HCT116 (cell line): Measurements from ENCODE around the gene NGFR. TPM values are rescaled to one million over a fixed set of nuclear protein-coding genes. Genes with fewer than 3 reads are reported as not detected.
"Not testable (repeated sequence)": the region's sequence is repeated elsewhere in the genome, so short reads cannot be mapped to it uniquely, and the experiment has no call there.

Experiments used
- ATAC-seq: fragments of 200-7000 bp; cut with Tn5 transposase; 2 replicates; pipeline ENCODE4 v1.9.1; 2020; ENCODE audit warnings: mild to moderate bottlenecking, moderate library complexity
- BruUV-seq: library from RNA; stranded (reverse); fragments of 400-500 nt; replicated peaks from 2 replicates; lab custom pipeline; 2021; lab: Mats Ljungman, UMichigan
- CTCF ChIA-PET: fragments of 300-600 bp; sonication (Branson Sonifier 250); formaldehyde crosslinking; loops from one replicate; lab custom pipeline; 2021; ENCODE audit warnings: antibody characterized with exemption; lab: Charles Lee
- POLR2A ChIA-PET: fragments of 300-600, 350-600 bp; sonication (Branson Sonifier 250); formaldehyde crosslinking; loops from one replicate; lab custom pipeline; 2021; ENCODE audit warnings: antibody characterized with exemption; lab: Charles Lee
- RAD21 ChIA-PET, 2 experiments: fragments of 300-600 bp; sonication (Branson Sonifier 250); formaldehyde crosslinking; loops; one replicate each; lab custom pipeline; 2023; ENCODE audit warnings: low total read pairs in 2 of 2; ENCODE audit not compliant: uncharacterized antibody in 2 of 2, unreplicated experiment in 2 of 2, low non-redundant PET in 1 of 2; lab: Charles Lee
- DNase-seq: peaks from one replicate; pipeline ENCODE4 v3.0.0-alpha.2; 2010; ENCODE audit warnings: low read depth, low spot score
- H2AFZ ChIP-seq: fragments of 200-600 bp; shearing (Covaris generic), sonication (generic); 2 replicates; pipeline ENCODE4 v1.6.1; 2017; ENCODE audit warnings: low read depth, mixed run types, mixed read lengths, antibody characterized with exemption, low read length; ENCODE audit not compliant: poor library complexity, severe bottlenecking
- H3K27ac ChIP-seq: 2 replicates; pipeline ENCODE4 v1.5.1; 2012; ENCODE audit warnings: low read depth, low read length
- H3K27me3 ChIP-seq: fragments of 200-600 bp; sonication (generic); 2 replicates; pipeline ENCODE4 v1.6.1; 2016; ENCODE audit warnings: mixed run types, low read length, mixed read lengths; ENCODE audit not compliant: insufficient read depth
- H3K36me3 ChIP-seq, 2 experiments: fragments of 200-500 bp in 1 of 2; fragments of 200-600 bp in 1 of 2; sonication (Bioruptor generic) in 1 of 2; sonication (generic) in 1 of 2; 2 replicates each; pipeline versions ENCODE4 v1.5.1 to v1.6.1; 2014 to 2016; ENCODE audit warnings: low read length in 2 of 2, inconsistent platforms in 1 of 2, mixed read lengths in 1 of 2, mixed run types in 1 of 2; ENCODE audit not compliant: insufficient read depth in 2 of 2, control insufficient read depth in 1 of 2
- H3K4me1 ChIP-seq, 2 experiments: fragments of 200-600 bp in 1 of 2; sonication (generic) in 1 of 2; 2 replicates each; pipeline versions ENCODE4 v1.5.1 to v1.6.1; 2012 to 2017; ENCODE audit warnings: low read length in 2 of 2, inconsistent platforms in 1 of 2, mild to moderate bottlenecking in 1 of 2, mixed read lengths in 1 of 2, mixed run types in 1 of 2, moderate library complexity in 1 of 2; ENCODE audit not compliant: insufficient read depth in 2 of 2, control insufficient read depth in 1 of 2
- H3K4me2 ChIP-seq: fragments of 200-600 bp; sonication (generic); 2 replicates; pipeline ENCODE4 v1.6.1; 2017; ENCODE audit warnings: mixed run types, low read length, mixed read lengths
- H3K4me3 ChIP-seq, 2 experiments: fragments of 200-600 bp in 1 of 2; sonication (generic) in 1 of 2; replicated peaks in 1 of 2; 2 replicates each; pipeline ENCODE4 v1.5.1; 2011 to 2016; ENCODE audit warnings: low read length in 2 of 2, control low read depth in 1 of 2, low read depth in 1 of 2, mild to moderate bottlenecking in 1 of 2, mixed read lengths in 1 of 2, mixed run types in 1 of 2
- H3K79me2 ChIP-seq: fragments of 200-600 bp; sonication (generic); 2 replicates; pipeline ENCODE4 v1.6.1; 2017; ENCODE audit warnings: mild to moderate bottlenecking, mixed run types, low read length, moderate library complexity, mixed read lengths; ENCODE audit not compliant: insufficient read depth
- H3K9ac ChIP-seq: fragments of 200-600 bp; sonication (generic); 2 replicates; pipeline ENCODE4 v1.6.1; 2016; ENCODE audit warnings: low read length, mixed read lengths
- H3K9me2 ChIP-seq: fragments of 200-600 bp; sonication (generic), shearing (Covaris generic); 2 replicates; pipeline ENCODE4 v1.6.1; 2017; ENCODE audit warnings: mixed run types, mild to moderate bottlenecking, moderate library complexity; ENCODE audit not compliant: insufficient read depth
- H3K9me3 ChIP-seq, 2 experiments: fragments of 200-500 bp in 1 of 2; fragments of 200-600 bp in 1 of 2; sonication (Bioruptor generic) in 1 of 2; sonication (generic) in 1 of 2; 2 replicates each; pipeline ENCODE4 v1.6.1; 2014 to 2017; ENCODE audit warnings: low read length in 2 of 2, mixed read lengths in 2 of 2, inconsistent platforms in 1 of 2, low read depth in 1 of 2, mild to moderate bottlenecking in 1 of 2, mixed run types in 1 of 2, moderate library complexity in 1 of 2; ENCODE audit not compliant: control insufficient read depth in 1 of 2, insufficient read depth in 1 of 2
- H4K20me1 ChIP-seq: fragments of 200-600 bp; sonication (generic), shearing (Covaris generic); 2 replicates; pipeline ENCODE4 v1.6.1; 2017; ENCODE audit warnings: mixed run types, mild to moderate bottlenecking, moderate library complexity; ENCODE audit not compliant: insufficient read depth
- CBX3 ChIP-seq: IDR thresholded peaks from 2 replicates; pipeline ENCODE4 v1.6.1; 2012; ENCODE audit warnings: low read depth
- CEBPB ChIP-seq: IDR thresholded peaks from 2 replicates; pipeline ENCODE4 v1.6.1; 2012; ENCODE audit warnings: low read depth
- JUND ChIP-seq: IDR thresholded peaks from 2 replicates; pipeline ENCODE4 v1.6.1; 2012
- POLR2A ChIP-seq: IDR thresholded peaks from 2 replicates; pipeline ENCODE4 v1.7.0; 2011; ENCODE audit warnings: borderline replicate concordance; ENCODE audit not compliant: insufficient read depth, insufficient read length; ENCODE audit errors: extremely low read depth
- SIN3A ChIP-seq: IDR thresholded peaks from 2 replicates; pipeline ENCODE4 v1.6.1; 2012; ENCODE audit warnings: low read depth
- SP1 ChIP-seq: IDR thresholded peaks from 2 replicates; pipeline ENCODE4 v1.6.1; 2012; ENCODE audit warnings: low read depth
- TCF7L2 ChIP-seq: IDR thresholded peaks from 2 replicates; pipeline ENCODE4 v1.7.0; 2011; ENCODE audit warnings: borderline replicate concordance, inconsistent platforms; ENCODE audit not compliant: insufficient read depth, insufficient read length; ENCODE audit errors: extremely low read depth
- YY1 ChIP-seq: IDR thresholded peaks from 2 replicates; pipeline ENCODE4 v1.6.1; 2011; ENCODE audit warnings: low read length, low read depth, moderate library complexity, mild to moderate bottlenecking; ENCODE audit not compliant: insufficient replicate concordance; ENCODE audit errors: extremely low read depth
- intact Hi-C: fragments of 100-400 bp; cut with micrococcal nuclease; formaldehyde crosslinking; loops from 2 replicates; pipeline ENCODE4 v1.10.0; 2022
- total RNA-seq: library from RNA; stranded (reverse); gene quantifications from one replicate; pipeline ENCODE4 v1.2.1, GENCODE V29; 2021; ENCODE audit not compliant: unreplicated experiment
- TF ChIP-seq, protein P1 (sequence below): IDR thresholded peaks from 2 replicates; pipeline ENCODE4 v1.6.1; 2012
- TF ChIP-seq, protein P2 (sequence below): IDR thresholded peaks from 2 replicates; pipeline ENCODE4 v1.6.1; 2012; ENCODE audit warnings: low read depth
- TF ChIP-seq, protein P3 (sequence below): IDR thresholded peaks from 2 replicates; pipeline ENCODE4 v1.6.1; 2012

The NGFR gene
- total RNA-seq, 1 experiment from 2014 or later: 6.1 TPM

DNA sequence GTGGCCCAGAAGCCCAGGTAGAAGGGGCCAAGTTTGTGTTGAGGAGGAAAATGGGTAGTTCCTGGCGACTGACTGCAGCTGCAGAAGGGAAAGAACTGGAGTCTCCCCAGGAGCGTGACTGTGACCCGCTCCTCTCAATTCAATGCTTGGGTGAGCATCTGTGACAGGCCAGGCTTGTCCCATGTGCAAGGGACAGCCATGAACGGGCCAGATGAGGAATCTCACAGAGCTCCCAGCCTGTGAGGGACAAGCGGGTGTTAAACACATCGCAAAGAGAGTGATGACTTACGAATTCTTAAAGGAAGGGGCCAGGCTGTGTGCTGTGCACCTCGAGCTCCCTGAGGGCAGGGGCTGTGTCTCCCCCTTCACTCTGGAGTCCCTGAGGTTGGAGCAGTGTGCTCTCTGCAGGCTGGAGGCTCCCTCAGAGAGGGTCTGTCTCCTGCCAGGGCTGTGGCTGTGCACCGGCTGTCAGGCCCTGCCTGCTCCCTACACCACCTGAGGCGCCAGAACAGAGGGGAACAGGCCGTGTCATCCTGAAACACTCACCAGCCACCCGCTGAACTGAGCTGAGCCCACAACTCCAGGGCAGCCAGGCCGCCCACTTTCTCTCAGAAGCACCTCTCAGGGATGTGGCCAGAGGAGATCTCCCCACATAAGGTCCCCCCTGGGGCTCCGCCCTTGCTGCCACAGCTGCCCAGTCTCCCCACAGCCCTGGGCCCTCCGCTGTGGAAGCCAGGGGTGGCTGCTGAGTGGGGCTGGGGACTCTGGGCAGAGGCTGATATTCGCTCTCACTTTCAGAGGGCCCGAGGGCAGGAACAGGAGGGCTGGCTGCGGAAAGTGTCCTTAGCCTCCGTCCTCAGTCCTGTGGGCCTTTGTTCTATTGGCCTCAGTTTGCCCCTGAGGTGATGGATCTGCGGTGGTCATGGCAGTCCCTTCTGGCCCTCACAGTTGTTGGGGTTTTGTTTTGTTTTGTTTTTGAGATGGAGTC, 54.9 kb downstream of the NGFR start:
- ChIA-PET POLR2A (interaction anchor here (0.5 kb wide), 1 partner anchor 188 kb away, joined by 4 read pairs; no protein-coding TSS in a partner anchor), CTCF (no interaction called here), RAD21 (no interaction called here)
- no peaks in the 10 kb centered on the region for H3K27me3 ChIP-seq
- H3K4me2 ChIP-seq: no peak overlapping the region
- intact Hi-C loops: loop anchor here (2.0 kb wide), 1 partner anchor 55 kb away; the partner anchor contains the start of gene NGFR
- H3K9me2 ChIP-seq: no peaks in the 10 kb centered on the region
- H3K9ac ChIP-seq: no peak overlapping the region
- H3K4me1 ChIP-seq: no peaks in the 10 kb centered on the region
- no peak for DNase-seq
- H3K4me3 ChIP-seq: no peak overlapping the region
- H3K27ac ChIP-seq: no peak overlapping the region
- no peaks in the 10 kb centered on the region for H3K79me2 ChIP-seq
- no peaks in the 10 kb centered on the region for H4K20me1 ChIP-seq
- H2AFZ ChIP-seq: no peak overlapping the region
- TF ChIP-seq YY1 (no peak), TCF7L2 (no peak), SP1 (no peak), JUND (no peak), CEBPB (no peak), POLR2A (no peak), SIN3A (no peak), CBX3 (no peak)
- TF ChIP-seq, protein P1, sequence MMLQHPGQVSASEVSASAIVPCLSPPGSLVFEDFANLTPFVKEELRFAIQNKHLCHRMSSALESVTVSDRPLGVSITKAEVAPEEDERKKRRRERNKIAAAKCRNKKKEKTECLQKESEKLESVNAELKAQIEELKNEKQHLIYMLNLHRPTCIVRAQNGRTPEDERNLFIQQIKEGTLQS: no peak
- TF ChIP-seq, protein P2, sequence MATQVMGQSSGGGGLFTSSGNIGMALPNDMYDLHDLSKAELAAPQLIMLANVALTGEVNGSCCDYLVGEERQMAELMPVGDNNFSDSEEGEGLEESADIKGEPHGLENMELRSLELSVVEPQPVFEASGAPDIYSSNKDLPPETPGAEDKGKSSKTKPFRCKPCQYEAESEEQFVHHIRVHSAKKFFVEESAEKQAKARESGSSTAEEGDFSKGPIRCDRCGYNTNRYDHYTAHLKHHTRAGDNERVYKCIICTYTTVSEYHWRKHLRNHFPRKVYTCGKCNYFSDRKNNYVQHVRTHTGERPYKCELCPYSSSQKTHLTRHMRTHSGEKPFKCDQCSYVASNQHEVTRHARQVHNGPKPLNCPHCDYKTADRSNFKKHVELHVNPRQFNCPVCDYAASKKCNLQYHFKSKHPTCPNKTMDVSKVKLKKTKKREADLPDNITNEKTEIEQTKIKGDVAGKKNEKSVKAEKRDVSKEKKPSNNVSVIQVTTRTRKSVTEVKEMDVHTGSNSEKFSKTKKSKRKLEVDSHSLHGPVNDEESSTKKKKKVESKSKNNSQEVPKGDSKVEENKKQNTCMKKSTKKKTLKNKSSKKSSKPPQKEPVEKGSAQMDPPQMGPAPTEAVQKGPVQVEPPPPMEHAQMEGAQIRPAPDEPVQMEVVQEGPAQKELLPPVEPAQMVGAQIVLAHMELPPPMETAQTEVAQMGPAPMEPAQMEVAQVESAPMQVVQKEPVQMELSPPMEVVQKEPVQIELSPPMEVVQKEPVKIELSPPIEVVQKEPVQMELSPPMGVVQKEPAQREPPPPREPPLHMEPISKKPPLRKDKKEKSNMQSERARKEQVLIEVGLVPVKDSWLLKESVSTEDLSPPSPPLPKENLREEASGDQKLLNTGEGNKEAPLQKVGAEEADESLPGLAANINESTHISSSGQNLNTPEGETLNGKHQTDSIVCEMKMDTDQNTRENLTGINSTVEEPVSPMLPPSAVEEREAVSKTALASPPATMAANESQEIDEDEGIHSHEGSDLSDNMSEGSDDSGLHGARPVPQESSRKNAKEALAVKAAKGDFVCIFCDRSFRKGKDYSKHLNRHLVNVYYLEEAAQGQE: no peak
- TF ChIP-seq, protein P3, sequence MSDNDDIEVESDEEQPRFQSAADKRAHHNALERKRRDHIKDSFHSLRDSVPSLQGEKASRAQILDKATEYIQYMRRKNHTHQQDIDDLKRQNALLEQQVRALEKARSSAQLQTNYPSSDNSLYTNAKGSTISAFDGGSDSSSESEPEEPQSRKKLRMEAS: no peak
- TF ChIP-seq, all 23 proteins: peak for 0
- H3K9me3 ChIP-seq: no peaks in the 10 kb centered on the region
- BruUV-seq: no TSS peak
- no peaks in the 10 kb centered on the region for H3K36me3 ChIP-seq
- no peak for ATAC-seq

DNA sequence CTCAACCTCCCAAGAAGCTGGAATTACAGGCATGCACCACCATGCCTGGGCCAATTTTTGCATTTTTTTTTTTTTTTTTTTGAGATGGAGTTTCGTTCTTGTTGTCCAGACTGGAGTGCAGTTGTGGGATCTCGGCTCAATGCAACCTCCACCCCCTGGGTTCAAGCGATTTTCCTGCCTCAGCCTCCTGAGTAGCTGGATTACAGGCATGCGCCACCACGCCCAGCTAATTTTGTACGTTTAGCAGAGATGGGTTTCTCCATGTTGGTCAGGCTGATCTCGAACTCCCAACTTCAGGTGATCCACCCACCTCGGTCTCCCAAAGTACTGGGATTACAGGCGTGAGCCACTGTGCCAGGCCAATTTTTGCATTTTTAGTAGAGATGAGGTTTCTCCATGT, 55.7 kb downstream of the NGFR start:
- H3K27me3 ChIP-seq, H3K9me2 ChIP-seq, H2AFZ ChIP-seq, H3K4me3 ChIP-seq, H3K36me3 ChIP-seq, H4K20me1 ChIP-seq, RAD21 ChIA-PET, H3K4me2 ChIP-seq, H3K9ac ChIP-seq, H3K9me3 ChIP-seq, H3K27ac ChIP-seq, ATAC-seq, H3K79me2 ChIP-seq, DNase-seq, BruUV-seq, CTCF ChIA-PET, intact Hi-C loops, H3K4me1 ChIP-seq: not testable (repeated sequence)
- POLR2A ChIA-PET: interaction anchor here (1.4 kb wide), 1 partner anchor 136 kb away, joined by 3 read pairs; the partner anchor contains the start of gene PHB1
